Spinal cord (tissue), 10 donors: ENCODE results near the gene MED12. TPM values are rescaled to one million over a fixed set of nuclear protein-coding genes. Genes with fewer than 3 reads are reported as not detected.

Experiments
- DNase-seq, 6 donors: peaks; one replicate each; pipeline versions ENCODE4 v3.0.0 to v3.0.0-alpha.2; 2013 to 2015; ENCODE audit warnings: low spot score in 6 of 6, low read depth in 4 of 6
- H3K27ac ChIP-seq: one replicate; pipeline ENCODE4 v1.5.1; 2013; ENCODE audit warnings: low read depth, low read length, control low read depth
- H3K27me3 ChIP-seq: one replicate; pipeline ENCODE4 v1.6.1; 2013; ENCODE audit warnings: low read length; ENCODE audit not compliant: control insufficient read depth, insufficient read depth
- H3K36me3 ChIP-seq: one replicate; pipeline ENCODE4 v1.6.1; 2013; ENCODE audit warnings: low read length; ENCODE audit not compliant: control insufficient read depth, insufficient read depth
- H3K4me1 ChIP-seq: one replicate; pipeline ENCODE4 v1.6.1; 2013; ENCODE audit warnings: low read length; ENCODE audit not compliant: control insufficient read depth, insufficient read depth
- H3K4me3 ChIP-seq: one replicate; pipeline ENCODE4 v1.5.1; 2013; ENCODE audit warnings: low read depth, low read length, control low read depth
- H3K9me3 ChIP-seq: one replicate; pipeline ENCODE4 v1.6.1; 2013; ENCODE audit warnings: low read length; ENCODE audit not compliant: control insufficient read depth, insufficient read depth
- WGBS: methylation state at CpG from one replicate; pipeline ENCODE4 v1.1.5; 2013; ENCODE audit warnings: missing lambda C conversion rate; ENCODE audit not compliant: insufficient coverage; 5-methylcytosine and 5-hydroxymethylcytosine counted together
- polyA plus RNA-seq, 2 donors: library from polyadenylated mRNA; unstranded; fragments of 120-200 nt; gene quantifications; one replicate each; pipeline ENCODE4 v1.2.1, GENCODE V29; 2013; ENCODE audit not compliant: insufficient read length in 2 of 2
- total RNA-seq, 2 donors: library from RNA; depleted of rRNA in 1 of 2; stranded (reverse); fragments of 120-200 nt in 1 of 2; fragments of >200 nt in 1 of 2; gene quantifications; one replicate each; pipeline versions ENCODE4 v1.2.3 to v1.2.4, GENCODE V29; 2013 to 2014
- donor health status: healthy.

MED12 gene
- total and polyA plus RNA-seq, 4 donors = 23.4 to 39.7 (median 29.9) TPM

- Histone ChIP-seq H3K36me3 (peaks cover 65% of the 10 kb centered on the region), H3K4me3 (no peak overlapping the region), H3K27ac (no peak overlapping the region), H3K9me3 (no peaks in the 10 kb centered on the region), H3K27me3 (no peaks in the 10 kb centered on the region), H3K4me1 (no peaks in the 10 kb centered on the region)
- DNase-seq = peak in 2 of 6 donors; percentile 74 to 82
- 38% methylated on average over 11 of the region's 18 CpGs for WGBS
Observed at GRCh38 chrX:71128915-71129765, 10.7 kb downstream of the MED12 start.

DNA sequence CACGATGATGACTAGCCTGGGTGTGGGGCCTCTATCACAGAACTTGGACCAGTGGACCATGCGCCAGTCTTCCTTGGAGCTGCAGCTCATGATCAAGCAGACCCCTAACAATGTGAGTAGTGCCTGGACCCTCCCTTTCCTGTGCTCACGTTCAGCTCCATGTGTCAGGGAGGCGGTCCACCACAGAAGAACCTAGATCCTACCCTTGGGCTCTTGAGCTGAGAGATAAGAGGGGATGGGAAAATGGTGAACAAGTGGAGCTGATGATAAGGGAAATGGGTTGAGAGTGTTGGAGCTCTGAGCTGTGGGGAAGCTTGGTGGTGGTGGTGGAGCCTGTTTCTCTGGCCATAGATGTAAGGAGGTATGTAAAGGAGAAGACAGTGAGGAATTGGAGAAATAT, 13.1 kb downstream of the MED12 start:
- 77% methylated on average over 2 of the region's 4 CpGs for WGBS
- no peak overlapping the region for H3K4me3 ChIP-seq
- DNase-seq = no peak
- H3K27me3 ChIP-seq = no peaks in the 10 kb centered on the region
- H3K36me3 ChIP-seq = peaks cover 71% of the 10 kb centered on the region
- no peak overlapping the region for H3K27ac ChIP-seq
- no peaks in the 10 kb centered on the region for H3K9me3 ChIP-seq
- no peaks in the 10 kb centered on the region for H3K4me1 ChIP-seq

GRCh38 chrX:71140440-71140839, 22.0 kb downstream of the MED12 start:
- 70% methylated on average over 3 of the region's 6 CpGs for WGBS
- DNase-seq = no peak
- no peak overlapping the region for H3K27ac ChIP-seq
- H3K4me3 ChIP-seq = no peak overlapping the region
- H3K9me3 ChIP-seq = no peaks in the 10 kb centered on the region
- H3K36me3 ChIP-seq = peaks cover 61% of the 10 kb centered on the region
- no peaks in the 10 kb centered on the region for H3K27me3 ChIP-seq
- peaks cover 15% of the 10 kb centered on the region for H3K4me1 ChIP-seq

DNA sequence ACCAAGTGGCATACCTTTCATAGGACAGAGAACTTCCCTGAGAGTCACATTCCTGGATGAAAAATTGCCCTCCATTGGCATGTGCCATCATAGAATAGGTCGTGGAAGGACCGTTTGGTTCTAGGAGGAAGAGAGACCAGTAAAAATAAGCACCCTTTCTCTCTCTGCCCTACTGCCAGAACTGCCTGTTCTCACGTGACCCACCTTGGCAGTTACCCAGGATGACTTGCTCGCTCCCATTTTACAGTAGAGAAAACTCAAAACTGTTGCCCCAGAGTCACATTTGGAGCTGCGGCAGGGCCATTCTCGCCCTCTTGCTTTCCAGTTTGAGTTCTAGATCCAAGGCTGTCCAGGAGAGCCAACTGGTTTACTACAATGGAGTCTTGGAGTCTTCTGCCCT, 25.1 kb downstream of the MED12 start:
- Histone ChIP-seq H3K4me1 (peaks cover 33% of the 10 kb centered on the region), H3K27me3 (no peaks in the 10 kb centered on the region), H3K36me3 (peaks cover 41% of the 10 kb centered on the region), H3K9me3 (no peaks in the 10 kb centered on the region), H3K27ac (no peak overlapping the region), H3K4me3 (no peak overlapping the region)
- whole genome bisulfite sequencing = 61% methylated on average over 4 of the region's 6 CpGs
- peak in 1 of 6 donors; percentile 49 for DNase-seq

DNA sequence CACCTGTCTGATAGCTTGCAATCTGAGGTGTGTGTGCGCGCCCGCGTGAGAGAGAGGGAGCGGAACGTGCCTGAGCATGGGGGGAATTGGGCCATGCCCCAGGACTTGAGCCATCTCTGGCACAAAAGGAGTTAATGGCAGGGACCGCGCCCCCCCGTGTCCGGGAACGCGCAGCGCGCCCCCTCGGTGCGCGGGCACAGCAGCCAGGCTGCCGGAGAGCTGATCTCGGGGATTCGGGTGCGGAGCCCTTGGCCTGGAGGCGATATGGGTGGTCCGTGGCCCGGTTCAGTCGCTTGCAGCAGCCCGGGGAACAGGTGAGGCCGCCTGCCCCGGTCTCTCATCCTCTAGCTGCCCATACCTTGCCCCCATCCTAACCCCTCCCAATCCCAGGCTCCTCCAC, 26.3 kb downstream of the MED12 start, which contains the start of gene NLGN3:
TSS of gene NLGN3 (plus strand) at position 191 of the 400 bp plus-strand sequence. CDS start 2,909 bp downstream, outside the sequence.
- H3K27ac ChIP-seq = peak within 1 kb of the TSS; percentile 79
- DNase-seq = peak in 4 of 6 donors; percentile 35 to 82 (median 68)
- no peaks in the 10 kb centered on the region for H3K9me3 ChIP-seq
- peak within 1 kb of the TSS; percentile 71 for H3K4me3 ChIP-seq
- peaks cover 42% of the 10 kb centered on the region for H3K36me3 ChIP-seq
- peaks cover 37% of the 10 kb centered on the region for H3K4me1 ChIP-seq
- WGBS = 24% methylated on average over 28 of the region's 28 CpGs
- H3K27me3 ChIP-seq = no peaks in the 10 kb centered on the region

DNA sequence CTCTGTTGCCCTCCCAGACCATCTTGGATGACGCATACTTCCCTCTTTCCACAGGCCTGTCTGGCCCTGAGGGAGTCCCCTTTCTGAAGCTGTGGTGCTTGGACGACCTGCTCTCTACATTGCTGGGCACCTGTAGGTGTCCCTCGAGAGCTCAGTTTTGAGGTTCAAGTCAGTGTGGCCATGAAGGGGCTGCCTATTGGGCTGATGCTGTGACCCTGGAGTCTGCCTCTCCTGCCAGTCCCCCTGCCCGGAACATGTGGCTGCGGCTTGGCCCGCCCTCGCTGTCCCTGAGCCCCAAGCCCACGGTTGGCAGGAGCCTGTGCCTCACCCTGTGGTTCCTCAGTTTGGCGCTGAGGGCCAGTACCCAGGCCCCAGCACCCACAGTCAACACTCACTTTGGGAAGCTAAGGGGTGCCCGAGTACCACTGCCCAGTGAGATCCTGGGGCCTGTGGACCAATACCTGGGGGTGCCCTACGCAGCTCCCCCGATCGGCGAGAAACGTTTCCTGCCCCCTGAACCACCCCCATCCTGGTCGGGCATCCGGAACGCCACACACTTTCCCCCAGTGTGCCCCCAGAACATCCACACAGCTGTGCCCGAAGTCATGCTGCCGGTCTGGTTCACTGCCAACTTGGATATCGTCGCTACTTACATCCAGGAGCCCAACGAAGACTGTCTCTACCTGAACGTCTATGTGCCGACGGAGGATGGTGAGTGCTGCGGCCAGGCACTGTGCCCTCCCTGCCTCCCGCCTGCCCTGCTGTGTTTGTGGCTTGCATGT, 29.3 kb downstream of the MED12 start:
- no peaks in the 10 kb centered on the region for H3K27me3 ChIP-seq
- peak in 2 of 6 donors; percentile 8 to 21 for DNase-seq
- 55% methylated on average over 24 of the region's 28 CpGs for WGBS
- no peak overlapping the region for H3K27ac ChIP-seq
- H3K4me3 ChIP-seq = peak overlapping the region; percentile 71
- H3K36me3 ChIP-seq = peaks cover 20% of the 10 kb centered on the region
- no peaks in the 10 kb centered on the region for H3K9me3 ChIP-seq
- H3K4me1 ChIP-seq = peaks cover 37% of the 10 kb centered on the region

GRCh38 chrX:71148278-71148663, 29.9 kb downstream of the MED12 start:
- no CpG with 5 or more reads among the region's 8 CpGs for WGBS
- Histone ChIP-seq H3K36me3 (peaks cover 25% of the 10 kb centered on the region), H3K27ac (no peak overlapping the region), H3K4me1 (peaks cover 34% of the 10 kb centered on the region), H3K9me3 (no peaks in the 10 kb centered on the region), H3K4me3 (no peak overlapping the region), H3K27me3 (no peaks in the 10 kb centered on the region)
- no peak for DNase-seq

- no peak overlapping the region for H3K27ac ChIP-seq
- no peak for DNase-seq
- no peaks in the 10 kb centered on the region for H3K27me3 ChIP-seq
- no peak overlapping the region for H3K4me3 ChIP-seq
- 64% methylated on average over 7 of the region's 7 CpGs for WGBS
- H3K9me3 ChIP-seq = no peaks in the 10 kb centered on the region
- H3K4me1 ChIP-seq = peaks cover 23% of the 10 kb centered on the region
- peaks cover 52% of the 10 kb centered on the region for H3K36me3 ChIP-seq
Observed at GRCh38 chrX:71151366-71151765, 33.0 kb downstream of the MED12 start.

- H3K4me1 ChIP-seq = no peaks in the 10 kb centered on the region
- H3K27me3 ChIP-seq = no peaks in the 10 kb centered on the region
- 88% methylated on average over 6 of the region's 7 CpGs for WGBS
- H3K36me3 ChIP-seq = peaks cover 48% of the 10 kb centered on the region
- H3K9me3 ChIP-seq = no peaks in the 10 kb centered on the region
- H3K27ac ChIP-seq = no peak overlapping the region
- H3K4me3 ChIP-seq = no peak overlapping the region
- DNase-seq = no peak
Observed at GRCh38 chrX:71154196-71154595, 35.8 kb downstream of the MED12 start.
